DND-41 (cell line): ENCODE data around the gene CDHR1.

Experiments
- CTCF ChIP-seq: IDR thresholded peaks from 2 replicates; pipeline ENCODE4 v1.5.1; 2012; ENCODE audit warnings: borderline replicate concordance, low read length, moderate library complexity, mild to moderate bottlenecking; ENCODE audit not compliant: poor library complexity, severe bottlenecking; ENCODE audit errors: extremely low read depth
- EZH2 ChIP-seq: IDR thresholded peaks from 3 replicates; pipeline ENCODE4 v1.6.1; 2012; ENCODE audit warnings: borderline replicate concordance, low read depth, mild to moderate bottlenecking, moderate library complexity, low read length, inconsistent platforms; ENCODE audit not compliant: severe bottlenecking

DNA sequence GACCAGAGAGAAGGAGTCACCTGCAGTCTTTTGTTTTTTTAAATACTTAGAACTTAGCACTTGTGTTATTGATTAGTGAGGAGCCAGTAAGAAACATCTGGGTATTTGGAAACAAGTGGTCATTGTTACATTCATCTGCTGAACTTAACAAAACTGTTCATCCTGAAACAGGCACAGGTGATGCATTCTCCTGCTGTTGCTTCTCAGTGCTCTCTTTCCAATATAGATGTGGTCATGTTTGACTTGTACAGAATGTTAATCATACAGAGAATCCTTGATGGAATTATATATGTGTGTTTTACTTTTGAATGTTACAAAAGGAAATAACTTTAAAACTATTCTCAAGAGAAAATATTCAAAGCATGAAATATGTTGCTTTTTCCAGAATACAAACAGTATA is 41.6 kb upstream of the CDHR1 start:
- TF ChIP-seq CTCF: no peak
- TF ChIP-seq EZH2: no peak
